Panc1 (cell line): ENCODE data around the gene TBP.

Experiments used
- POLR2AphosphoS5 ChIP-seq: IDR thresholded peaks from 2 replicates; pipeline ENCODE4 v1.6.1; 2012; ENCODE audit warnings: mild to moderate bottlenecking, low read depth, low read length, moderate library complexity
- TF ChIP-seq, protein P1 (sequence below): fragments of 450-650 bp; IDR thresholded peaks from 2 replicates; pipeline ENCODE4 v1.5.1; 2017; ENCODE audit warnings: mild to moderate bottlenecking
- TF ChIP-seq, protein P2 (sequence below), 2 experiments: IDR thresholded peaks; 2 replicates each; pipeline ENCODE4 v1.6.1; 2011 to 2012; ENCODE audit warnings: low read depth in 2 of 2, control low read depth in 1 of 2, low read length in 1 of 2, mild to moderate bottlenecking in 1 of 2, moderate library complexity in 1 of 2; ENCODE audit not compliant: insufficient read depth in 1 of 2

DNA sequence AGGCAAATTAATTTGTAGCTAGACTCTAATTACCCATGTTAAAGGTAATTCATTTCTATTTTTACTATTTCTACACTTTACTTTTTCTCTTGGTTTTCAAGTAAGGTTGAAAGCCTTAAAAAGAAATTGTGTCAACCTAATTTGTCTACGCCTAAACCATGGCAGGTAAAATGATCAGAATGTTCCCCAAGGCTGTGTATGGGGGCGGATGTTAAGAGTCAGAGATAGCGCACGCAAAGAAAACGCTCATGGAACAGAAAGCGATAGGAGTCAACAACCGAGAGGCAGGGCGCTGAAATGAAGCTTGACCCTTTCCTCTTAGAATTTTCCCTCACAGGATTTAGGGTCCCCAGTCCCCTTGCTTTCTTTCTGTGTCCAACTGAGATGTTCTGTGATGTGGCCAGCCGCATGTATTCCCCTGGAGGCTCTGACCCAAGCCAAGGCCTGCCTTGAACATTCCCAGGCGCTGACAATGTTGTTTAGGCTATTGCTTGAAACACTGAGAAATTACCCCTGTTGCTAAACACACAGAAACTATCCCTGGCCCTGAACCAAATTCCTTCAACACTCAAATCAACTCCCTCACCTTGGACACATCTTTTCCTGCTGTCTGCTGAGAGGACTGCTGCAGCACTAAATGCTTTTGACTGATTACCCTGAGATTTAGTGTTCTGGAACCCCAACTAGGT, 12.0 kb upstream of the TBP start:
- TF ChIP-seq, protein P1, sequence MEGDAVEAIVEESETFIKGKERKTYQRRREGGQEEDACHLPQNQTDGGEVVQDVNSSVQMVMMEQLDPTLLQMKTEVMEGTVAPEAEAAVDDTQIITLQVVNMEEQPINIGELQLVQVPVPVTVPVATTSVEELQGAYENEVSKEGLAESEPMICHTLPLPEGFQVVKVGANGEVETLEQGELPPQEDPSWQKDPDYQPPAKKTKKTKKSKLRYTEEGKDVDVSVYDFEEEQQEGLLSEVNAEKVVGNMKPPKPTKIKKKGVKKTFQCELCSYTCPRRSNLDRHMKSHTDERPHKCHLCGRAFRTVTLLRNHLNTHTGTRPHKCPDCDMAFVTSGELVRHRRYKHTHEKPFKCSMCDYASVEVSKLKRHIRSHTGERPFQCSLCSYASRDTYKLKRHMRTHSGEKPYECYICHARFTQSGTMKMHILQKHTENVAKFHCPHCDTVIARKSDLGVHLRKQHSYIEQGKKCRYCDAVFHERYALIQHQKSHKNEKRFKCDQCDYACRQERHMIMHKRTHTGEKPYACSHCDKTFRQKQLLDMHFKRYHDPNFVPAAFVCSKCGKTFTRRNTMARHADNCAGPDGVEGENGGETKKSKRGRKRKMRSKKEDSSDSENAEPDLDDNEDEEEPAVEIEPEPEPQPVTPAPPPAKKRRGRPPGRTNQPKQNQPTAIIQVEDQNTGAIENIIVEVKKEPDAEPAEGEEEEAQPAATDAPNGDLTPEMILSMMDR: no peak
- no peak for TF ChIP-seq POLR2AphosphoS5
- TF ChIP-seq, protein P2, sequence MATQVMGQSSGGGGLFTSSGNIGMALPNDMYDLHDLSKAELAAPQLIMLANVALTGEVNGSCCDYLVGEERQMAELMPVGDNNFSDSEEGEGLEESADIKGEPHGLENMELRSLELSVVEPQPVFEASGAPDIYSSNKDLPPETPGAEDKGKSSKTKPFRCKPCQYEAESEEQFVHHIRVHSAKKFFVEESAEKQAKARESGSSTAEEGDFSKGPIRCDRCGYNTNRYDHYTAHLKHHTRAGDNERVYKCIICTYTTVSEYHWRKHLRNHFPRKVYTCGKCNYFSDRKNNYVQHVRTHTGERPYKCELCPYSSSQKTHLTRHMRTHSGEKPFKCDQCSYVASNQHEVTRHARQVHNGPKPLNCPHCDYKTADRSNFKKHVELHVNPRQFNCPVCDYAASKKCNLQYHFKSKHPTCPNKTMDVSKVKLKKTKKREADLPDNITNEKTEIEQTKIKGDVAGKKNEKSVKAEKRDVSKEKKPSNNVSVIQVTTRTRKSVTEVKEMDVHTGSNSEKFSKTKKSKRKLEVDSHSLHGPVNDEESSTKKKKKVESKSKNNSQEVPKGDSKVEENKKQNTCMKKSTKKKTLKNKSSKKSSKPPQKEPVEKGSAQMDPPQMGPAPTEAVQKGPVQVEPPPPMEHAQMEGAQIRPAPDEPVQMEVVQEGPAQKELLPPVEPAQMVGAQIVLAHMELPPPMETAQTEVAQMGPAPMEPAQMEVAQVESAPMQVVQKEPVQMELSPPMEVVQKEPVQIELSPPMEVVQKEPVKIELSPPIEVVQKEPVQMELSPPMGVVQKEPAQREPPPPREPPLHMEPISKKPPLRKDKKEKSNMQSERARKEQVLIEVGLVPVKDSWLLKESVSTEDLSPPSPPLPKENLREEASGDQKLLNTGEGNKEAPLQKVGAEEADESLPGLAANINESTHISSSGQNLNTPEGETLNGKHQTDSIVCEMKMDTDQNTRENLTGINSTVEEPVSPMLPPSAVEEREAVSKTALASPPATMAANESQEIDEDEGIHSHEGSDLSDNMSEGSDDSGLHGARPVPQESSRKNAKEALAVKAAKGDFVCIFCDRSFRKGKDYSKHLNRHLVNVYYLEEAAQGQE (IDR thresholded peaks at IDR 0.05; ENCODE audit: insufficient read depth in 1 of 2, low read depth in 2 of 2, low read length in 1 of 2): no peak
